Measurements from ENCODE around the gene UBR7.
"Not testable (repeated sequence)": the region's sequence is repeated elsewhere in the genome, so short reads cannot be mapped to it uniquely, and the experiment has no call there.

The UBR7 gene

GRCh38 chr14:93170141-93170540, 36.9 kb upstream of the UBR7 start:
- not testable (repeated sequence) for H3K36me3 ChIP-seq (ENCODE audit: control insufficient read depth in 5 of 5, insufficient read depth in 5 of 5, low read length in 5 of 5); H3K4me1 ChIP-seq (ENCODE audit: control insufficient read depth in 5 of 5, insufficient read depth in 5 of 5, low read length in 5 of 5); H3K4me3 ChIP-seq (ENCODE audit: low read depth in 1 of 5, low read length in 5 of 5); H3K27me3 ChIP-seq (ENCODE audit: control insufficient read depth in 5 of 5, insufficient read depth in 4 of 5, low read length in 5 of 5); H3K27ac ChIP-seq (ENCODE audit: low read depth, low read length); H3K9ac ChIP-seq (ENCODE audit: low read length in 5 of 5); H3K9me3 ChIP-seq (ENCODE audit: control insufficient read depth in 5 of 5, low read length in 5 of 5)

GRCh38 chr14:93171376-93171775, 35.7 kb upstream of the UBR7 start:
- Histone ChIP-seq H3K27ac (ENCODE audit: low read depth, low read length) (no peak overlapping the region), H3K4me3 (ENCODE audit: low read depth in 1 of 5, low read length in 5 of 5) (no peak overlapping the region), H3K36me3 (ENCODE audit: control insufficient read depth in 5 of 5, insufficient read depth in 5 of 5, low read length in 5 of 5) (no peaks in the 10 kb centered on the region), H3K9me3 (ENCODE audit: control insufficient read depth in 5 of 5, low read length in 5 of 5) (no peaks in the 10 kb centered on the region), H3K9ac (ENCODE audit: low read length in 5 of 5) (no peak overlapping the region), H3K4me1 (ENCODE audit: control insufficient read depth in 5 of 5, insufficient read depth in 5 of 5, low read length in 5 of 5) (no peaks in the 10 kb centered on the region), H3K27me3 (ENCODE audit: control insufficient read depth in 5 of 5, insufficient read depth in 4 of 5, low read length in 5 of 5) (peaks cover 0 to 6% (median 0%) of the 10 kb centered on the region in 5 donors)

- Histone ChIP-seq H3K36me3 (ENCODE audit: control insufficient read depth in 5 of 5, insufficient read depth in 5 of 5, low read length in 5 of 5) (no peaks in the 10 kb centered on the region), H3K4me3 (ENCODE audit: low read depth in 1 of 5, low read length in 5 of 5) (no peak overlapping the region), H3K27me3 (ENCODE audit: control insufficient read depth in 5 of 5, insufficient read depth in 4 of 5, low read length in 5 of 5) (peaks cover 0 to 6% (median 0%) of the 10 kb centered on the region in 5 donors), H3K4me1 (ENCODE audit: control insufficient read depth in 5 of 5, insufficient read depth in 5 of 5, low read length in 5 of 5) (peaks cover 0 to 2% (median 0%) of the 10 kb centered on the region in 5 donors), H3K9ac (ENCODE audit: low read length in 5 of 5) (no peak overlapping the region), H3K9me3 (ENCODE audit: control insufficient read depth in 5 of 5, low read length in 5 of 5) (no peaks in the 10 kb centered on the region), H3K27ac (ENCODE audit: low read depth, low read length) (no peak overlapping the region)
Measured at GRCh38 chr14:93173943-93174395, 33.1 kb upstream of the UBR7 start.

GRCh38 chr14:93174731-93175130, 32.3 kb upstream of the UBR7 start:
- not testable (repeated sequence) for H3K9ac ChIP-seq (ENCODE audit: low read length in 5 of 5); H3K27me3 ChIP-seq (ENCODE audit: control insufficient read depth in 5 of 5, insufficient read depth in 4 of 5, low read length in 5 of 5); H3K4me1 ChIP-seq (ENCODE audit: control insufficient read depth in 5 of 5, insufficient read depth in 5 of 5, low read length in 5 of 5); H3K27ac ChIP-seq (ENCODE audit: low read depth, low read length); H3K36me3 ChIP-seq (ENCODE audit: control insufficient read depth in 5 of 5, insufficient read depth in 5 of 5, low read length in 5 of 5); H3K9me3 ChIP-seq (ENCODE audit: control insufficient read depth in 5 of 5, low read length in 5 of 5); H3K4me3 ChIP-seq (ENCODE audit: low read depth in 1 of 5, low read length in 5 of 5)

GRCh38 chr14:93175492-93175891, 31.6 kb upstream of the UBR7 start:
- H3K9ac ChIP-seq (ENCODE audit: low read length in 5 of 5) = no peak overlapping the region
- no peak overlapping the region for H3K27ac ChIP-seq (ENCODE audit: low read depth, low read length)
- H3K9me3 ChIP-seq (ENCODE audit: control insufficient read depth in 5 of 5, low read length in 5 of 5) = no peaks in the 10 kb centered on the region
- no peaks in the 10 kb centered on the region for H3K36me3 ChIP-seq (ENCODE audit: control insufficient read depth in 5 of 5, insufficient read depth in 5 of 5, low read length in 5 of 5)
- no peak overlapping the region for H3K4me3 ChIP-seq (ENCODE audit: low read depth in 1 of 5, low read length in 5 of 5)
- H3K27me3 ChIP-seq (ENCODE audit: control insufficient read depth in 5 of 5, insufficient read depth in 4 of 5, low read length in 5 of 5) = peaks cover 0 to 6% (median 0%) of the 10 kb centered on the region in 5 donors
- peaks cover 0 to 2% (median 0%) of the 10 kb centered on the region in 5 donors for H3K4me1 ChIP-seq (ENCODE audit: control insufficient read depth in 5 of 5, insufficient read depth in 5 of 5, low read length in 5 of 5)

GRCh38 chr14:93183596-93184317, 23.3 kb upstream of the UBR7 start:
- peak overlapping the region; percentile 76 to 98 (median 88) for H3K4me3 ChIP-seq (ENCODE audit: low read depth in 1 of 5, low read length in 5 of 5)
- peaks cover 5 to 22% (median 12%) of the 10 kb centered on the region in 5 donors for H3K36me3 ChIP-seq (ENCODE audit: control insufficient read depth in 5 of 5, insufficient read depth in 5 of 5, low read length in 5 of 5)
- H3K4me1 ChIP-seq (ENCODE audit: control insufficient read depth in 5 of 5, insufficient read depth in 5 of 5, low read length in 5 of 5) = peaks cover 7 to 29% (median 19%) of the 10 kb centered on the region in 5 donors
- no peaks in the 10 kb centered on the region for H3K9me3 ChIP-seq (ENCODE audit: control insufficient read depth in 5 of 5, low read length in 5 of 5)
- peak overlapping the region; percentile 44 to 94 (median 91) for H3K9ac ChIP-seq (ENCODE audit: low read length in 5 of 5)
- peak overlapping the region; percentile 80 for H3K27ac ChIP-seq (ENCODE audit: low read depth, low read length)
- H3K27me3 ChIP-seq (ENCODE audit: control insufficient read depth in 5 of 5, insufficient read depth in 4 of 5, low read length in 5 of 5) = no peaks in the 10 kb centered on the region

- Histone ChIP-seq H3K9ac (ENCODE audit: low read length in 5 of 5) (peak within 1 kb of the TSS; percentile 87 to 98 (median 94)), H3K4me3 (ENCODE audit: low read depth in 1 of 5, low read length in 5 of 5) (peak within 1 kb of the TSS; percentile 84 to 98 (median 88)), H3K4me1 (ENCODE audit: control insufficient read depth in 5 of 5, insufficient read depth in 5 of 5, low read length in 5 of 5) (peaks cover 7 to 29% (median 19%) of the 10 kb centered on the region in 5 donors), H3K27ac (ENCODE audit: low read depth, low read length) (peak within 1 kb of the TSS; percentile 100), H3K36me3 (ENCODE audit: control insufficient read depth in 5 of 5, insufficient read depth in 5 of 5, low read length in 5 of 5) (peaks cover 9 to 24% (median 12%) of the 10 kb centered on the region in 5 donors), H3K27me3 (ENCODE audit: control insufficient read depth in 5 of 5, insufficient read depth in 4 of 5, low read length in 5 of 5) (no peaks in the 10 kb centered on the region), H3K9me3 (ENCODE audit: control insufficient read depth in 5 of 5, low read length in 5 of 5) (no peaks in the 10 kb centered on the region)
Measured at GRCh38 chr14:93184391-93185348, 22.4 kb upstream of the UBR7 start, which contains the start of the genes LYSET and MOAP1. TSS of gene LYSET (plus strand) at chr14:93185317. CDS start at chr14:93185406, 89 bp downstream. TSS of gene MOAP1 (minus strand) at chr14:93184897. CDS start at chr14:93184242, 655 bp downstream.

GRCh38 chr14:93185349-93185720, 21.7 kb upstream of the UBR7 start:
- H3K36me3 ChIP-seq (ENCODE audit: control insufficient read depth in 5 of 5, insufficient read depth in 5 of 5, low read length in 5 of 5) = peaks cover 9 to 24% (median 12%) of the 10 kb centered on the region in 5 donors
- H3K4me1 ChIP-seq (ENCODE audit: control insufficient read depth in 5 of 5, insufficient read depth in 5 of 5, low read length in 5 of 5) = peaks cover 7 to 29% (median 19%) of the 10 kb centered on the region in 5 donors

GRCh38 chr14:93186466-93186865, 20.6 kb upstream of the UBR7 start:
- Histone ChIP-seq H3K9ac (ENCODE audit: low read length in 5 of 5) (peak overlapping the region in 2 of 5 donors; percentile 11 to 41), H3K36me3 (ENCODE audit: control insufficient read depth in 5 of 5, insufficient read depth in 5 of 5, low read length in 5 of 5) (peaks cover 9 to 24% (median 12%) of the 10 kb centered on the region in 5 donors), H3K9me3 (ENCODE audit: control insufficient read depth in 5 of 5, low read length in 5 of 5) (no peaks in the 10 kb centered on the region), H3K4me3 (ENCODE audit: low read depth in 1 of 5, low read length in 5 of 5) (no peak overlapping the region), H3K27ac (ENCODE audit: low read depth, low read length) (peak overlapping the region; percentile 100), H3K4me1 (ENCODE audit: control insufficient read depth in 5 of 5, insufficient read depth in 5 of 5, low read length in 5 of 5) (peaks cover 7 to 29% (median 19%) of the 10 kb centered on the region in 5 donors), H3K27me3 (ENCODE audit: control insufficient read depth in 5 of 5, insufficient read depth in 4 of 5, low read length in 5 of 5) (no peaks in the 10 kb centered on the region)

More at GRCh38 chr14:93185349-93185720, 21.7 kb upstream of the UBR7 start:
- Histone ChIP-seq H3K27ac (ENCODE audit: low read depth, low read length) (peak overlapping the region; percentile 100), H3K9me3 (ENCODE audit: control insufficient read depth in 5 of 5, low read length in 5 of 5) (no peaks in the 10 kb centered on the region), H3K27me3 (ENCODE audit: control insufficient read depth in 5 of 5, insufficient read depth in 4 of 5, low read length in 5 of 5) (no peaks in the 10 kb centered on the region), H3K9ac (ENCODE audit: low read length in 5 of 5) (peak overlapping the region; percentile 81 to 98 (median 92)), H3K4me3 (ENCODE audit: low read depth in 1 of 5, low read length in 5 of 5) (peak overlapping the region; percentile 82 to 98 (median 88))
